Esophagus muscularis mucosa (tissue), 4 donors: Measurements from ENCODE around the gene PPARA. TPM values are rescaled to one million over a fixed set of nuclear protein-coding genes. Genes with fewer than 3 reads are reported as not detected.

Experiments used
- DNase-seq: peaks from one replicate; pipeline ENCODE4 v3.0.0-alpha.2; 2017; ENCODE audit errors: extremely low spot score
- H3K27ac ChIP-seq, 4 donors: fragments of 200-600 bp; sonication (generic); replicated peaks in 1 of 4; 1 replicate in 3 of 4; 2 replicates in 1 of 4; pipeline ENCODE4 v1.5.1; 2016 to 2019; ENCODE audit warnings: mild to moderate bottlenecking in 1 of 4
- H3K27me3 ChIP-seq, 4 donors: fragments of 200-600 bp; sonication (generic); one replicate each; pipeline versions ENCODE4 v1.5.1 to v1.6.0; 2016 to 2019
- H3K36me3 ChIP-seq, 4 donors: fragments of 200-600 bp; sonication (generic); one replicate each; pipeline ENCODE4 v1.5.1; 2016 to 2019
- H3K4me1 ChIP-seq, 4 donors: fragments of 200-600 bp; sonication (generic); one replicate each; pipeline ENCODE4 v1.5.1; 2016 to 2019
- H3K4me3 ChIP-seq, 4 donors: fragments of 200-600 bp; sonication (generic); 1 replicate in 2 of 4; 2 replicates in 2 of 4; pipeline ENCODE4 v1.5.1; 2016 to 2019; ENCODE audit warnings: mild to moderate bottlenecking in 4 of 4, moderate library complexity in 1 of 4
- H3K9me3 ChIP-seq, 4 donors: fragments of 200-600 bp; sonication (generic); 1 replicate in 3 of 4; 2 replicates in 1 of 4; pipeline ENCODE4 v1.5.1; 2016 to 2019
- CTCF ChIP-seq, 3 experiments: fragments of 200-600 bp in 2 of 3; fragments of 450-650 bp in 1 of 3; sonication (generic) in 2 of 3; IDR thresholded peaks; one replicate each; pipeline ENCODE4 v1.5.1; 2017 to 2019; ENCODE audit warnings: antibody characterized with exemption in 3 of 3, mild to moderate bottlenecking in 2 of 3, moderate library complexity in 1 of 3
- EP300 ChIP-seq: sonication (generic); formaldehyde crosslinking; IDR thresholded peaks from one replicate; pipeline ENCODE4 v1.6.1; 2017; ENCODE audit warnings: antibody characterized with exemption
- POLR2A ChIP-seq: fragments of 450-650 bp; IDR thresholded peaks from one replicate; pipeline ENCODE4 v1.6.1; 2017; ENCODE audit warnings: antibody characterized with exemption, moderate library complexity, mild to moderate bottlenecking, low read depth
- POLR2AphosphoS5 ChIP-seq, 2 donors: sonication (generic); formaldehyde crosslinking; IDR thresholded peaks; one replicate each; pipeline ENCODE4 v1.6.1; 2017; ENCODE audit warnings: antibody characterized with exemption in 2 of 2
- WGBS: methylation state at CpG from one replicate; pipeline ENCODE4 v1.1.5; 2018; 5-methylcytosine and 5-hydroxymethylcytosine counted together
- intact Hi-C: fragments of 100-400 bp; cut with DNase I; formaldehyde crosslinking; loops from one replicate; pipeline ENCODE4 v1.15.1; 2023
- total RNA-seq, 4 donors: library from RNA; depleted of rRNA; stranded (reverse); fragments of >200 nt; gene quantifications; one replicate each; pipeline versions ENCODE4 v1.1.0 to v1.2.1, GENCODE V29; 2016

PPARA gene
- total RNA-seq, 4 donors from 2014 or later: 17.0 to 50.9 (median 26.8) TPM

- Histone ChIP-seq H3K27ac (no peak overlapping the region), H3K4me1 (no peaks in the 10 kb centered on the region), H3K27me3 (no peaks in the 10 kb centered on the region), H3K9me3 (no peaks in the 10 kb centered on the region), H3K36me3 (peaks cover 0 to 36% (median 13%) of the 10 kb centered on the region in 4 donors), H3K4me3 (no peak overlapping the region)
- intact Hi-C loops: no loop called here
- 93% methylated on average over 9 of the region's 10 CpGs for WGBS
- DNase-seq: no peak
- TF ChIP-seq POLR2AphosphoS5 (IDR thresholded peaks at IDR 0.05): no peak
- TF ChIP-seq EP300: no peak
- no peak for TF ChIP-seq POLR2A
- no peak for TF ChIP-seq CTCF (IDR thresholded peaks at IDR 0.05)
These were observed 12.0 kb downstream of the PPARA start for GRCh38 chr22:46162285-46162684.

- Histone ChIP-seq H3K27me3 (no peaks in the 10 kb centered on the region), H3K9me3 (no peaks in the 10 kb centered on the region), H3K4me3 (no peak overlapping the region), H3K27ac (no peak overlapping the region), H3K4me1 (no peaks in the 10 kb centered on the region), H3K36me3 (peaks cover 0 to 36% (median 13%) of the 10 kb centered on the region in 4 donors)
- 78% methylated on average over 17 of the region's 17 CpGs for WGBS
- intact Hi-C loops: no loop called here
- TF ChIP-seq EP300 (no peak), POLR2AphosphoS5 (IDR thresholded peaks at IDR 0.05) (no peak), POLR2A (no peak), CTCF (IDR thresholded peaks at IDR 0.05) (no peak)
- no peak for DNase-seq
These were observed 12.6 kb downstream of the PPARA start for GRCh38 chr22:46162771-46163556.

GRCh38 chr22:46163557-46163888, 13.2 kb downstream of the PPARA start:
- WGBS: 67% methylated on average over 9 of the region's 11 CpGs
- DNase-seq: no peak
- H3K4me3 ChIP-seq: no peak overlapping the region
- TF ChIP-seq EP300 (no peak), POLR2A (no peak), POLR2AphosphoS5 (IDR thresholded peaks at IDR 0.05) (no peak), CTCF (IDR thresholded peaks at IDR 0.05) (no peak)
- H3K9me3 ChIP-seq: no peaks in the 10 kb centered on the region
- no peaks in the 10 kb centered on the region for H3K4me1 ChIP-seq
- no peak overlapping the region for H3K27ac ChIP-seq
- intact Hi-C loops: no loop called here
- H3K27me3 ChIP-seq: no peaks in the 10 kb centered on the region
- H3K36me3 ChIP-seq: peaks cover 0 to 36% (median 13%) of the 10 kb centered on the region in 4 donors

- H3K4me3 ChIP-seq: no peak overlapping the region
- H3K9me3 ChIP-seq: no peaks in the 10 kb centered on the region
- DNase-seq: no peak
- no peaks in the 10 kb centered on the region for H3K27me3 ChIP-seq
- H3K36me3 ChIP-seq: peaks cover 0 to 22% (median 4%) of the 10 kb centered on the region in 4 donors
- intact Hi-C loops: no loop called here
- 95% methylated on average over 3 of the region's 3 CpGs for WGBS
- peaks cover 3 to 6% (median 4%) of the 10 kb centered on the region in 4 donors for H3K4me1 ChIP-seq
- TF ChIP-seq EP300 (no peak), CTCF (IDR thresholded peaks at IDR 0.05) (no peak), POLR2A (no peak), POLR2AphosphoS5 (IDR thresholded peaks at IDR 0.05) (no peak)
- no peak overlapping the region for H3K27ac ChIP-seq
These were observed 15.7 kb downstream of the PPARA start for GRCh38 chr22:46165977-46166376.
